Liver (tissue), 9 donors: ENCODE data around the gene GTF3C4. TPM values are rescaled to one million over a fixed set of nuclear protein-coding genes. Genes with fewer than 3 reads are reported as not detected.

Experiments
- DNase-seq: peaks from one replicate; pipeline ENCODE4 v3.0.0-alpha.2; 2017; ENCODE audit warnings: low spot score
- H3K27ac ChIP-seq, 2 donors: one replicate each; pipeline ENCODE4 v1.7.0; 2013; ENCODE audit warnings: inconsistent platforms in 2 of 2, low read length in 2 of 2, control low read depth in 1 of 2, low read depth in 1 of 2, mild to moderate bottlenecking in 1 of 2
- H3K27me3 ChIP-seq, 4 donors: one replicate each; pipeline versions ENCODE4 v1.6.1 to v1.7.0; 2013; ENCODE audit warnings: low read length in 3 of 4, inconsistent platforms in 1 of 4, mild to moderate bottlenecking in 1 of 4, moderate library complexity in 1 of 4; ENCODE audit not compliant: control insufficient read depth in 4 of 4, insufficient read depth in 4 of 4
- H3K36me3 ChIP-seq, 4 donors: one replicate each; pipeline versions ENCODE4 v1.6.1 to v1.7.0; 2013; ENCODE audit warnings: low read length in 3 of 4, mild to moderate bottlenecking in 3 of 4, low read depth in 1 of 4, moderate library complexity in 1 of 4; ENCODE audit not compliant: control insufficient read depth in 4 of 4, insufficient read depth in 3 of 4
- H3K4me1 ChIP-seq, 4 donors: one replicate each; pipeline versions ENCODE4 v1.6.1 to v1.7.0; 2013; ENCODE audit warnings: low read length in 3 of 4, mild to moderate bottlenecking in 3 of 4, moderate library complexity in 1 of 4; ENCODE audit not compliant: control insufficient read depth in 4 of 4, insufficient read depth in 4 of 4
- H3K4me3 ChIP-seq, 3 donors: one replicate each; pipeline versions ENCODE4 v1.6.1 to v1.7.0; 2013; ENCODE audit warnings: low read length in 3 of 3, control low read depth in 1 of 3, low read depth in 1 of 3, mild to moderate bottlenecking in 1 of 3
- H3K9ac ChIP-seq, 2 donors: one replicate each; pipeline ENCODE4 v1.7.0; 2013; ENCODE audit warnings: low read length in 2 of 2, mild to moderate bottlenecking in 2 of 2, moderate library complexity in 2 of 2, control low read depth in 1 of 2, low read depth in 1 of 2
- H3K9me3 ChIP-seq, 4 donors: one replicate each; pipeline versions ENCODE4 v1.6.1 to v1.7.0; 2013; ENCODE audit warnings: low read length in 3 of 4; ENCODE audit not compliant: control insufficient read depth in 4 of 4
- EGR1 ChIP-seq, 2 donors: IDR thresholded peaks; 2 replicates each; pipeline ENCODE4 v1.6.1; 2016 to 2018; ENCODE audit warnings: antibody characterized with exemption in 2 of 2, low read depth in 2 of 2
- FOXA1 ChIP-seq: IDR thresholded peaks from 2 replicates; pipeline ENCODE4 v1.6.1; 2016; ENCODE audit warnings: antibody characterized with exemption
- FOXA2 ChIP-seq: IDR thresholded peaks from 2 replicates; pipeline ENCODE4 v1.6.1; 2016; ENCODE audit warnings: antibody characterized with exemption
- GABPA ChIP-seq, 2 donors: IDR thresholded peaks in 1 of 2; conservative IDR thresholded peaks in 1 of 2; 2 replicates each; pipeline ENCODE4 v1.6.1; 2016; ENCODE audit warnings: antibody characterized with exemption in 2 of 2, mild to moderate bottlenecking in 1 of 2, moderate library complexity in 1 of 2
- HNF4G ChIP-seq: IDR thresholded peaks from 2 replicates; pipeline ENCODE4 v1.6.1; 2016; ENCODE audit warnings: antibody characterized with exemption
- JUND ChIP-seq, 2 donors: IDR thresholded peaks; 2 replicates each; pipeline ENCODE4 v1.6.1; 2016; ENCODE audit warnings: antibody characterized with exemption in 2 of 2
- NR2F2 ChIP-seq: IDR thresholded peaks from 2 replicates; pipeline ENCODE4 v1.6.1; 2016; ENCODE audit warnings: antibody characterized with exemption
- RAD21 ChIP-seq, 2 donors: IDR thresholded peaks; 2 replicates each; pipeline ENCODE4 v1.6.1; 2016; ENCODE audit warnings: antibody characterized with exemption in 2 of 2, mild to moderate bottlenecking in 2 of 2
- YY1 ChIP-seq: IDR thresholded peaks from 2 replicates; pipeline ENCODE4 v1.6.1; 2016; ENCODE audit warnings: antibody characterized with exemption, mild to moderate bottlenecking
- WGBS: extraction: QIAGEN DNeasy Blood & Tissue Kit; methylation state at CpG from one replicate; pipeline ENCODE4 v1.1.7; 2013; 5-methylcytosine and 5-hydroxymethylcytosine counted together
- polyA plus RNA-seq, 2 donors: library from polyadenylated mRNA; stranded (reverse) in 1 of 2; unstranded in 1 of 2; fragments of 200-250 nt in 1 of 2; fragments of >200 nt in 1 of 2; fragmentation: Nextera tagmentation in 1 of 2; extraction: Ambion mirVana in 1 of 2; gene quantifications; one replicate each; pipeline versions ENCODE4 v1.2.1 to v1.2.3, GENCODE V29; 2013 to 2015
- total RNA-seq, 2 donors: library from RNA; depleted of rRNA; stranded (reverse); fragments of >200 nt; gene quantifications; one replicate each; pipeline ENCODE4 v1.2.3, GENCODE V29; 2014
- TF ChIP-seq, protein P1 (sequence below): IDR thresholded peaks from 2 replicates; pipeline ENCODE4 v1.6.1; 2016; ENCODE audit warnings: antibody characterized with exemption, mild to moderate bottlenecking
- TF ChIP-seq, protein P2 (sequence below): IDR thresholded peaks from 2 replicates; pipeline ENCODE4 v1.6.1; 2016; ENCODE audit warnings: antibody characterized with exemption
- donor health status: healthy.
- donor health status: healthy.
- donor health status: healthy.
- donor health status: healthy.
- donor health status: healthy.

The GTF3C4 gene
- total and polyA plus RNA-seq, 4 donors: 1.4 to 7.2 (median 5.0) TPM

DNA sequence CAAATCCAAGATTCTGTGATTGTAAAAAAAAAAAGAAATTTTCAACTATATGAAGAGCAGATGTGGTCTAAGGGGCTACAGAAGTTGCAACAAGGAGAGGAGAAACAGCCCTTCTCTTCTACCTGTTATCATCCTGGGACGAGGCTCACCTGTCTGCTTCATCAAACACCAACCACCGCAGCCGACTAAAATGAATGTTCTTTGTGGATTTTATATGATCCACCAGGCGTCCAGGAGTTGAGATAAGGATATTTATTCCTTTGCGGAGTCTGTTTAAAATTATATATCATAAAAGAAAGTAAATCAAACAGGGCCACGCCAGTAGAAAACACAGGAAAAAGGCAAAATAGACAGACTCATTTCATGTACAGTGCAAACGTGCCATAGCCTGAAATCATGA, 22.0 kb upstream of the GTF3C4 start:
- H3K9me3 ChIP-seq: no peaks in the 10 kb centered on the region

DNA sequence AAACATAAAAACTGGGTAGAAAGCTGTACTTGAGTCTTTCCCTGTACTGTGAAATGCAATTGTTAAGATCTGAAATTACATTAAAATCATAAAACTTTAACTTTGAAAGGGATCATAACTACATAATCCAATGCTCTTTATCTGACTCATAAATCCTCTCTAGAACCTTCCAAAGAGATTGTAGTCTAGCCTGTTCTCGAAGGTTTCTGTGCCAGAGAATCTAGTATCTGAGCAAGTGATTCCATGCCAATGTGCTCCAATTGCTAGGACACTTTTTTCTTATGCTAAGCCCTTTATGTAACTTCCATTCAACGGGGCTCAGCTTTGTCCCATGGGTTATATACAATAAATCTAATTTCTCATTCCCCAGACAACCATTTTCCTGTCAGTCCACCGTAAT, 21.6 kb upstream of the GTF3C4 start:
- DNase-seq: no peak
- Histone ChIP-seq H3K4me3 (no peak overlapping the region), H3K36me3 (peaks cover 15 to 75% (median 47%) of the 10 kb centered on the region in 4 donors), H3K9me3 (no peaks in the 10 kb centered on the region), H3K27me3 (no peaks in the 10 kb centered on the region), H3K9ac (no peak overlapping the region), H3K4me1 (no peaks in the 10 kb centered on the region), H3K27ac (no peak overlapping the region)
- WGBS: 93% methylated on average over 3 of the region's 3 CpGs
- no peak for TF ChIP-seq FOXA1

More for the DNA sequence above, 22.0 kb upstream of the GTF3C4 start:
- Histone ChIP-seq H3K27me3 (no peaks in the 10 kb centered on the region), H3K9ac (no peak overlapping the region), H3K36me3 (peaks cover 15 to 78% (median 49%) of the 10 kb centered on the region in 4 donors), H3K4me3 (no peak overlapping the region), H3K27ac (no peak overlapping the region), H3K4me1 (no peaks in the 10 kb centered on the region)
- no peak for DNase-seq
- TF ChIP-seq HNF4G (no peak), FOXA2 (no peak), RAD21 (IDR thresholded peaks at IDR 0.05) (no peak), YY1 (no peak)
- TF ChIP-seq, protein P1, sequence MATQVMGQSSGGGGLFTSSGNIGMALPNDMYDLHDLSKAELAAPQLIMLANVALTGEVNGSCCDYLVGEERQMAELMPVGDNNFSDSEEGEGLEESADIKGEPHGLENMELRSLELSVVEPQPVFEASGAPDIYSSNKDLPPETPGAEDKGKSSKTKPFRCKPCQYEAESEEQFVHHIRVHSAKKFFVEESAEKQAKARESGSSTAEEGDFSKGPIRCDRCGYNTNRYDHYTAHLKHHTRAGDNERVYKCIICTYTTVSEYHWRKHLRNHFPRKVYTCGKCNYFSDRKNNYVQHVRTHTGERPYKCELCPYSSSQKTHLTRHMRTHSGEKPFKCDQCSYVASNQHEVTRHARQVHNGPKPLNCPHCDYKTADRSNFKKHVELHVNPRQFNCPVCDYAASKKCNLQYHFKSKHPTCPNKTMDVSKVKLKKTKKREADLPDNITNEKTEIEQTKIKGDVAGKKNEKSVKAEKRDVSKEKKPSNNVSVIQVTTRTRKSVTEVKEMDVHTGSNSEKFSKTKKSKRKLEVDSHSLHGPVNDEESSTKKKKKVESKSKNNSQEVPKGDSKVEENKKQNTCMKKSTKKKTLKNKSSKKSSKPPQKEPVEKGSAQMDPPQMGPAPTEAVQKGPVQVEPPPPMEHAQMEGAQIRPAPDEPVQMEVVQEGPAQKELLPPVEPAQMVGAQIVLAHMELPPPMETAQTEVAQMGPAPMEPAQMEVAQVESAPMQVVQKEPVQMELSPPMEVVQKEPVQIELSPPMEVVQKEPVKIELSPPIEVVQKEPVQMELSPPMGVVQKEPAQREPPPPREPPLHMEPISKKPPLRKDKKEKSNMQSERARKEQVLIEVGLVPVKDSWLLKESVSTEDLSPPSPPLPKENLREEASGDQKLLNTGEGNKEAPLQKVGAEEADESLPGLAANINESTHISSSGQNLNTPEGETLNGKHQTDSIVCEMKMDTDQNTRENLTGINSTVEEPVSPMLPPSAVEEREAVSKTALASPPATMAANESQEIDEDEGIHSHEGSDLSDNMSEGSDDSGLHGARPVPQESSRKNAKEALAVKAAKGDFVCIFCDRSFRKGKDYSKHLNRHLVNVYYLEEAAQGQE: no peak
- TF ChIP-seq, protein P2, sequence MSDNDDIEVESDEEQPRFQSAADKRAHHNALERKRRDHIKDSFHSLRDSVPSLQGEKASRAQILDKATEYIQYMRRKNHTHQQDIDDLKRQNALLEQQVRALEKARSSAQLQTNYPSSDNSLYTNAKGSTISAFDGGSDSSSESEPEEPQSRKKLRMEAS: no peak
- 90% methylated on average over 7 of the region's 7 CpGs for WGBS

DNA sequence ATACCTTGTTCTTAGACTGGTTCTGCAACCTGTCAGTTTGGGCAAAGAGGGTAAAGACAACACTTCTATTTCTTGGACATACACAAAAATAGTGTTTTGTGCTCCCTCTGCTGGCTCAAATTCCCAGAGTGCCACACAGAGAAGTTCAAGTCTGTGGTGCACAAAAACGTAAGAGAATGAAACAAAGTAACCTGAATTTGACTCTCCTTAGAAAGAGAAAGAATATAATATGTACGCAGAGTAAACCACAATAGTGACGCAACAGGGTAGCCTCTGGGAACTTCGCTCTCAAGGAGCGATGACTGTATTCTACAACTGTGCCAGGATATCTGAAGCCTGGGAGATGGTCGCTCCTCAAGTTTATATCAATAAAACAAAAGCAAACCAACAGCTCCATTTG, 19.0 kb upstream of the GTF3C4 start:
- H3K9me3 ChIP-seq: no peaks in the 10 kb centered on the region
- no peaks in the 10 kb centered on the region for H3K4me1 ChIP-seq
- 76% methylated on average over 6 of the region's 6 CpGs for WGBS
- H3K9ac ChIP-seq: no peak overlapping the region
- H3K27me3 ChIP-seq: no peaks in the 10 kb centered on the region
- H3K27ac ChIP-seq: no peak overlapping the region
- H3K36me3 ChIP-seq: peaks cover 9 to 65% (median 38%) of the 10 kb centered on the region in 4 donors
- DNase-seq: no peak
- no peak overlapping the region for H3K4me3 ChIP-seq
- TF ChIP-seq NR2F2: no peak
- no peak for TF ChIP-seq JUND (IDR thresholded peaks at IDR 0.05)
- TF ChIP-seq RAD21 (IDR thresholded peaks at IDR 0.05): peak in 1 of 2 donors; percentile 51
- TF ChIP-seq GABPA (IDR thresholded peaks at IDR 0.05 in 1 of 2, conservative IDR thresholded peaks at IDR 0.05 in 1 of 2): no peak
- TF ChIP-seq EGR1 (IDR thresholded peaks at IDR 0.05; ENCODE audit: low read depth in 2 of 2): no peak
- TF ChIP-seq, protein P2: no peak
